GM19240 (cell line): ENCODE results near the gene ARG2.

Experiments
- DNase-seq: peaks from one replicate; pipeline ENCODE4 v3.0.0; 2011; ENCODE audit warnings: low spot score; ENCODE audit not compliant: insufficient read length

Gene ARG2

DNA sequence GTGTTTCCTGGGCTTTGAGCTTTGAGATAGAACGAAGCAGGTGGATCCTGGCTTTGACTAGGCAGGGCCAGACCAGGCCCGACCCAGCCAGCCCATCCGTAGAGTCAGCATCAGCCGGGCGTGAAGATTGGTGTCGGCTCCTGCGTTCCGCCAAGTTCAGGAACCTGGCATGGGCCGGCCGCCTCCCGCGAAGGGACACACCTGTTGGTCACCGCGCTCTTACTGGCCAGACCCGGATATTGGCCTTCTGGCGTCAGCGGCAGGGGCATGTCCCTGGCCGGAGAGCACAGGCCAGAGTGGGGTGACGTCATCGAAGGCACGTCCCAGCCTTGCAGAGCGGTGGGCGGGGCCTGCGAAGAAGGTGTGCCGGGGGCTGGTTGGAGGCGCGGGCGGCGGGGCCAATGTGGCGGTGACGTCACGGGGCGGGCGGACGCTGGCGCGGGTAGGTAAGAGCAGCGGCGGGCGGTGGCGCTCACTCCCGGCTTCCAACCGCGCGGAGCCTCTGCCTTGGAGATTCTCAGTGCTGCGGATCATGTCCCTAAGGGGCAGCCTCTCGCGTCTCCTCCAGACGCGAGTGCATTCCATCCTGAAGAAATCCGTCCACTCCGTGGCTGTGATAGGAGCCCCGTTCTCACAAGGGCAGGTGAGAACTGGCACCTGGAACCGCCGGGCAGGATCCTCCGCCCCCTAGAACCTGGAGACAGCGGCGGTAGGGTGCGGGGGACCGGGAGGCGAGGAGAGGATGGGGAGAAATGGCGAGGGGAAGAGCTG is at the start of gene ARG2:
Gene ARG2 (plus strand): TSS at position 475 of the 771 bp plus-strand sequence. CDS start 58 bp downstream, at position 533.
- DNase-seq: peak; percentile 79

DNA sequence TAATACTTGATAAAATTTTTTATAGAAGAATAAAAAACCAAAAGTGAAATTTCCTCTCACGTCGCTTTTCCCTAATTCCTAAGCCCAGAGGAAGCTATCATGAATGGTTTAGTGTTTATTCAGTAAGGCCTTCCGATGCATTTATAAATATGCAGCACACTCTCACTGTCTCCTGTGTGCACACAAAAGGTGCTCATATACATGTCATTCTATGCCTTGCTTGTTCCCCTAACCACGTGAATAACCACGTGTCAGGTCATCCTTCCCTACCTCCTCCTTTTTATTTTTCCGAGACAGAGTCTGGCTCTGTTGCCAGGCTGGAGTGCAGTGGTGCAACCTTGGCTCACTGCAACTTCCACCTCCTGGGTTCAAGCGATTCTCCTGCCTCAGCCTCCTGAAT is 49.3 kb upstream of the ARG2 start:
- no peak for DNase-seq

DNA sequence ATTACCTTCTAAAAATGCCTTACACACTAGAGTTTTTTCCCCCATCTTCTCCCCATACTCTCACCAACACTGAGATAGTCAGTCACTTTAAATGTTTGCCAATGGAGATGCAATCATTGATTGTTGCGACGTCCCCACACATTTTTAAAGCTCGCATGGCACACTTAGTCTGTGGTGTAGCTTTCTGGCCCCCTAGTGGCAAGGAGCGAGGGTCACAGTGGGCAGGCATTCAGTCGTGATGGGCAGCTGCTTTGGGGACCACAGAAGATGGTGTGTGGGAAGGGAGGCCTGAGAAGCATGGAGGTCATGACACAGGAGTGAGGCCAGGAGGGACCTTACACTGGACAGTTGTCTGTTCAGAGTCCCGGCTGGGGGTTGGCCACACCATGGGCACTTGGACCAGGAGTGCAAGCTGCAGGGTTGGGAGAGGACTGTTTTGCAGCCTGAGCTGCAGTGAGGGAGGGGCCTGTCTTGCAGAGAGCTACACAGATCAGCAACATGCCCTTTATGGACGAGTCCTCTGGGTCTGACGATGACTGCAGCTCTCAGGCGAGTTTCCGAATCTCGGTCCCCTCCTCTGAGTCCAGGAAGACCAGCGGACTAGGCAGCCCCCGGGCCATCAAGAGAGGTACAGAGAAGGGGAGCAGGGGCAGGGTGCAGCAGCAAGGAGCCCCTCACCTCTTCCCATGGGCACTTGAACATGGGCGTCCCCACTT is 48.3 kb upstream of the ARG2 start:
- DNase-seq: peak; percentile 55

DNA sequence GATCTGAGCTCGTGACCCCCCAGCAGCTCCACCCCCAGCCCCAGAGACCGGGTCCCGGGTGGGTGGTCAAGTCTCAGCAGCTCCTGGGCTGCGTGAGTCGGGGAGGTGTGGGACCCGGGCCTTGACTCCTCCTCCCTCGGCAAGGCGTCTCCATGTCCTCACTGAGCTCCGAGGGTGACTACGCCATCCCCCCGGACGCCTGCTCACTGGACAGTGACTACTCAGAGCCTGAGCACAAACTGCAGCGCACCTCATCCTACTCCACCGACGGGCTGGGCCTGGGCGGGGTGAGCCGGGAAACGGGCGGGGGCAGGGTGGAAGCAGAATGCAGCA is 47.8 kb upstream of the ARG2 start:
- DNase-seq: no peak

DNA sequence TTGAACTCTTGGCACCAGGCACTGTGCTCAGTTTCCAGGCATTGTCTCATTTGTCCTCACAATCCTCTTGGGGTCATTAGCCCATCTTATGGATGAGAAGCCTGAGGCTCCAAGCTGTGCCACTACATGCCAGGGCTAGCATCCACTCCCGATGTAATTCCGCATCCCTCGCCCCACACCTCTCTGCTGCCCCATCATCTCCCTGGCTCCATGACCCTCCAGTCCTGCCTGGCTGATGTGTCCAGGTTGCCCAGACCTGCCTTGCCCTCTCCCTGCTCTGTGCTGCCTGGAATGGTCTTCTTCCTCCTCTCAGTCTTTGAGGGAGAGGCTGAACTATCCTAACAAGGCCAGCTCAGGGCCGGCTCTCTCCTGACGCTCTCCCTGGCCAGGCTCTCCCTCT is 47.1 kb upstream of the ARG2 start:
- DNase-seq: no peak

DNA sequence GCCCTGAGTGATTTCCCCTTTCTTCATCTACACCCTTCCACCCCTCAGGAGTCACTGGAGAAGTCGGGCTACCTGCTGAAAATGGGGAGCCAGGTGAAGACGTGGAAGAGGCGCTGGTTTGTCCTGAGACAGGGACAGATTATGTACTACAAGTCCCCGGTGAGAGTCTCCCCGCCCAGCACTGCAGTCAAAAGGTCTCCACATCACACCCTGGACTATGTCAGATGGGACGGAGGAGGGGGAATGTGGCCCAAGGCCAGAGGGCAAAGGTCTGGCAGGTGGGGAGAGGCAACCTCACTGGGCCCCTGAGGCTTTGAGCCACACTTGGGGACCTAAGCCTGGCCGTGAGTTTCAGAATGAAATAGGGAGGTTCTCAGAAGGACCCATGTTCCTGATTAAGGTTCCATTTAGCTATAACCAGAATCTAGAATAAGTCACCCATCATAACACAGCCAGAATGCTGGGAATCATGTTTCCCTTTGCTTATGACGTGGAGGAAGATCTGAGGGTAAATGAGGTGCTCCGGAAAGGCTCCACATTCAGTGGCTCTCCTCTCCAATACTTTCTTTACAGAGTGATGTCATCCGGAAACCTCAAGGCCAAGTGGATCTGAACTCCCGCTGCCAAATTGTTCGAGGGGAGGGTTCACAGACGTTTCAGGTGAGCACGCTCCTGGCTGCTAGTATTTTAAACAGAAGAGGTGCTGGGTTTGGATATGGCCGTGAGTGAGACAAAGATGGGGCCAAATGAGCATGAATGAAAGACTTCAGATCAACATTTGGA is 46.3 kb upstream of the ARG2 start:
- no peak for DNase-seq

DNA sequence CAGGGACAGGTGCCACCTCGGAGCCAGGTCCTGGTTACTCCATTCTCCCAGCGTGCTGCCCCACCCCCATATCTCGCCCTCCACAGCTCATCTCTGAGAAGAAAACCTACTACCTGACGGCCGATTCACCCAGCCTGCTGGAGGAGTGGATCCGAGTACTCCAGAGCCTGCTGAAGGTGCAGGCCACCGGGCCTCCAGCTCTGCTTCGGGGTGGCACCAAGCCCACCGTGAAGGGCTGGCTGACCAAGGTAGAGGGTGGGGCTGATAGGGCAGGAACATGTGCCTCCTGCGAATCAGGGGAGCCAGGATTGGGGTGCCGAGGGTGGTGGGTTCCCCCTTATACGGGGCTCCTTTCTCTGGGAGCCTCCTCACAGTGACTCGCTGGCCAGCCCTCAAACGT is 45.6 kb upstream of the ARG2 start:
- DNase-seq: no peak

DNA sequence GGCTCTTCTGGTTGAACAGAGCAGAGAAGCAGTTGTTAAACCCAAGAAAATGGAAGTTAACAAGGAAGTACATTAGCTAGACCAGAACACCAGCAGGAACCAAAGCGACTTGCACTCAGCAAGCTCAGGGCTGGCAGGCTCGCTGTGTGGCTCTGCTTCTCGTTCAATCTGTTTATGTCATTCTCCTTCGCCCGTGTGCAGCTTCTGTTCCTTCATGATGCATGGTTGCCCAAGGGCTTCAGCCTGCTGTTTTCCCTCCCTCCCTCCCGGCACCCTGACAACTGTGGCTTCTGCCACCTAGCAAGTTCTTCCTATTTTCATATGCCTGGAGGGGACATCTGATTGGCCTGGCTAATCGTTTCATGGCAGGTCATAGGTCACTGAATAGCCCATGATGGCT is 44.9 kb upstream of the ARG2 start:
- no peak for DNase-seq

DNA sequence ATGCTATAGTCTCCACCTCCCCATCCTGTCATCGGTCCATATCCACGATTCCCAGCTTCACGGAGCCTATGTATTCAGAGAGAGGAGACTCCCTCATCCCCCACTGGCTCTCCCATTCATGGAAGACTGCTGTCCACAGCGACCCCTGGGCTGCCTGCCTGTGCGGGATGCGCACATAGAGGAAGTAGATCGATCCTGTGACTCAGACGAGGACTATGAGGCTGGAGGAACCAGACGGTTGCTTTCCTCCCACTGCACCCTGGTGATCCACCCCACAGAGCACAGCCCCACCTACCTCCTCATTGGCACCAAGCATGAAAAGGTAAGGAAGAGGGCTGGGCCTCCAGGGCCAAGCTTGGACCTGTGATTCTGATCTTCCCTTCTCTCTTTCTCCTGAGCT is 44.0 kb upstream of the ARG2 start:
- DNase-seq: no peak

DNA sequence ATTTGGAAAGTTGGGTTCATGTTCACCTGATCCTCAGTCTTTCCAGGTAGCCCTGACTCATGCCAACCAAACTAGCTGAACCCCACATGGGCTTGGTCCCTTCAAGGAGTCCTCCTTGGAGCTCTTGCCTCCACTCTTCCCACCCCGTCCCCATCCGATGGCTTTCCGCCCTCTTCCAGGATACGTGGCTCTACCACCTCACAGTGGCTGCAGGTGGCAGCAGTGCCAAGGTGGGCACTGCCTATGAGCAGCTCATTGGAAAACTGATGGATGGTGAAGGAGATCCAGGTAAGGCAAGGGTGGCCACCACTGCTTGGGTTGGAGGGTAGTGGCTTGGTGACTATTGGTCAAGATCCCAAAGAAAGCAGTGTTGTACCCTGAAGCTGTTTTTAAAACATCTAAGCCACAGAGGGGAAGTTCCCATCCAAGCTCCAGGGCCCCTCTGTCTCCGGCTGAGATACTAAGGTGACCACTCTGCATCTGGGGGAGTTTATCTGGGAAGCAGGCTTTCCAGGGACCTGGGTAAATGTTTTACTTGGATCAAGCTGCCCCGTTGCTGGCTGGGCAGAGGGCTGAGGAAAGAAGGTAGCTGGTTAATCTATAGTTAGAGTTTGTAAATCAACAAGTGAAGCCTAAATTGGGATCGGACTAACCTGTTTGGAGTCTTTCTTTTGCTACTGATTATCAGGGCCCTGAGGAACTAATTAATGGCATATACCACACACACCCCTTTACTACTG is 43.3 kb upstream of the ARG2 start:
- no peak for DNase-seq

DNA sequence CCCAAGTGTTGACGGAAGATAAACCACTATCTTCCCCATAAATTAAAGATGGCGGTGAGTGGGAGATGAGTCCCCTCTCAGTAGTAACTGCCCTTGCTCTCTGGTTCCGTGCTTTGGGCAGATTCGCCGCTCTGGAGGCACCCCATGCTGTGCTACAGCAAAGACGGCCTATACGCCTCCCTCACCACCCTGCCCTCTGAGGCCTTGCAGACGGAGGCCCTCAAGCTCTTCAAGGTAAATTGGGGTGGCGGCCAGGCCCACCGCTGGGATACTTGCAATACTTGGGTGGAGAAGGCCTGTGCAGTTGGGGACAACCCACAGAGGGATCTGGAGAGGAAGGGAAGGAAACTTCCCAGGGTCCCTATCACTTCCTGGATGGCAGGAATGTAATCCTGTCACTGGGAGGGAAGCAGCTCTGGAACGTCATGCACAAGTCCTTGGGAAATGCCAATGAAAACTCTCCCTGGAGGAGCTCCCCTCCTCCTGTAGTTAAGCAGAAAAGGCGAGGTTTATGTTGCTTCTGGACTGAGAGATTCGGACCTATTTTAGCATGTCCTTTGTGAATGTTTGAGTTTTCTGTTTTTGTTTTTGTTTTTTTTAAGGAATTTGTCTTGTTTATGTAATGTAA is 42.4 kb upstream of the ARG2 start:
- DNase-seq: no peak

DNA sequence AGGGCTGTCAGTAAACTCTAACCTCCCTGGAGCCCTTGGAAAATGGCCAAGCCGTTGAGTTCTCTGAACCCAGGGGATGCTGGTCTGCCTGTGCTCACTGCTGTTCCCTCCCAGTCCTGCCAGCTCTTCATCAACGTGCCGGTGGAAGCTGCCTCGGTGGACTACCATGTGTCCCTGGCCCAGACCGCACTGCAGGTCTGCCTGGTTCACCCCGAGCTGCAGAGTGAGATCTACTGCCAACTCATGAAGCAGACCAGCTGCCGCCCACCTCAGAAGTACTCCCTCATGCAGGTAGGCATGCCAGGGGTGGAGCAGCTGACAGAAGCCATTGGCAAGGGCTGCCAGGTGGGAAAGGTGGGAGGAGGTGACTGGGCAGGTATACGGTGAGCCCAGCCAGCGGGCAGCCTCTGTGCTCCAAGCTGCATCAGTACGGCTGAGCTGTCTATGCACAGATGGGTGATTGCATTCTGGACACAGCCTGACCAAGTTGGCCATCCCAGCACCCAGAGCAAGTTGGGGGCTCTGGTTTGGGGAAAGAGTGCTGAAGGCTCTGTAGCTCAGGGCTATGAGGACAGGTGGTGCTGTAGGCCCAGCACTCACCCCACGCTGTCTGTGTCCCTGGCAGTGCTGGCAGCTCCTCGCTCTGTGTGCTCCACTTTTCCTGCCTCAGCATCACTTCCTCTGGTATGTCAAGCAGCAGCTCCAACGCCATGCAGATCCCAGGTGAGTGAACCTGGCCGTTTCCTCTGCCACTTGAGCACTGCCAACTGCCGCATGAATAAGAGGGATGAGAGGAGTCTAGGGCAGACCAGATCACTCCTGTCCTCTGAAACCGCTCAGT is 41.6 kb upstream of the ARG2 start:
- DNase-seq: no peak

DNA sequence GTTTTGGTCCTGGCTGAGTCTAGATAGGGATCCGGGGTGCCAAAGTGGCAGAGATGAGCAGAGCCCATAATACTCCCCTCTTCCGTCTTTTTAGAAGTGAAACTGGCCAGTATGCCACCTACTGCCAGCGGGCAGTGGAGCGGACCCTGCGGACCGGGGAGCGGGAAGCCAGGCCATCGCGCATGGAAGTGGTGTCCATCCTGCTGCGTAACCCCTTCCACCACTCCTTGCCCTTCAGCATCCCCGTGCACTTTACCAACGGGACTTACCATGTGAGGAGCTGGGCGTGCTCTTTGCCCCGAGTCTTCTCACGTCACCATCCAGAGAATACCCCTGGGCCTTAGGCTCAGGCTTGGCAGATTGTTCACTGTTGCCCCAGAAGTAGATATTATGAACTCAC is 40.7 kb upstream of the ARG2 start:
- no peak for DNase-seq

DNA sequence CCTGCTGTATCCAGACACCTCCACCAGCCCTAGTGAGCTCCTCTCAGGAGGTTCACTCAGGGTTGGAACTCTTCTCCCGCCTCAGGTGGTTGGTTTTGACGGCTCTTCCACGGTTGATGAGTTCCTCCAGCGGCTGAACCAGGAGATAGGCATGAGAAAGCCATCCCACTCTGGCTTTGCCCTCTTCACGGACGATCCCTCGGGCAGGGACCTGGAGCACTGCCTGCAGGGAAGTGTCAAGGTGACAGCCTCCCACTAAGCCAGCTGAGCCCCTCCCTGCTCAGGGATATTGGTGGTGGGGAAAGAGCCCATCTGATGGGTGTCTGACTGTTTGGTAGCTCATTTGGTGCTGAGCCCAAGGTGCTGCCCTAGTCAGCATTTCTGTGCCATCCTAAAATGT is 40.1 kb upstream of the ARG2 start:
- no peak for DNase-seq

DNA sequence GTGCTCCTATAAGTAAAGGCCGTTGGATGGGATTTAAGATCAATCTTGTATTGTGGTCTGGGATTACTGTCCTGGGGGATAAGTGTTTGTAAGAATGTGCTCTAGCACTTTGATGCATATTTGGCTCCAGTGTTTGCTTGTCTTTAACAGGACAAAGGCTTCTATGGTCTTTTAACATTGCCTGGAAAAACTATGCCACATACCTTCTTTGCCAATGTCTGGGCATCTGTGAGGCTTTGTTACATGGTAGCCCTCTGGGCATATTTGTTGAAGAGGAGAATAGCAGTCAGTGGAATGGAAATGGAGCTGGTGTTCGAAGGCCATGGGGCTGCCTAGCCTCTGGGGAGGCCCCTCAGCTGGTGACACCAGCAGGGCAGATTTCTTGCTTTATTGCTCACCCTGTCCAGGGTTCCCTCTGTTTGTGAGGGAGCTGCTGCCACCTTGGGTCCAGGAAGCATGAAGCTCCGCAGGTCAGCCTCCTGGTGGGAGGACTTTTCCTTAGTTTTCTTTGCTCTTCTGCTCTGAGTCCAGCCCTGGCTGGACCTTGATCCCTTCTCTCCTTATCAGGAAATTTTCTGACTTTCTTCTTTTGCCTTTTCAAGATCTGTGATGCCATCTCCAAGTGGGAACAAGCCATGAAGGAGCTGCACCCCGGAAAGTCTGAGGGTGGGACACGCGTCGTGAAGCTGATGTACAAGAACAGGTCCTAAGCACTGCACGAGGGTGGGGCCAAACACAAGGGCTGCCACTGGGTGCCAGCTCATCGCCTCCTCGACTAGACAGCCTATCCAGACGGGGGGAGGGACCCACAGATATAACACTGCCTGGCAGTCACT is 39.2 kb upstream of the ARG2 start:
- DNase-seq: no peak

DNA sequence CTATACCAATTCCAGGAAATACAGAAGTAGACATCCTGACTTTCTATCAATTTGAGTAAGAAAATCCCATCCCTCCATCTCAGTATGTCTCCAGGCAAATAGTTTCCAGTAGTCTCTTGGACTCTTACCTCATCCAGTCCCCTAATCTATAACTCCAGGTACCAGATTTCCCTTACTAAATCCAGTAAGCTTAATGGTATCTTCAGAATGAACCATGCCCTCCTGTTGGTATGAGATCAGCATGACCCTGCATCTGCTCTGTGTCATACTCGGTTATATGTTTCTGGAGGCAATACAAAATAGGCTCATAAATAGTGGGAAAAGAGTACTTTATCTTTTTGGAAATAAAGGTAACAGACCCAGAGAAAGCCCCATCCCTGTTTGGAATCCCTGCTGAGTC is 38.1 kb upstream of the ARG2 start:
- DNase-seq: no peak

DNA sequence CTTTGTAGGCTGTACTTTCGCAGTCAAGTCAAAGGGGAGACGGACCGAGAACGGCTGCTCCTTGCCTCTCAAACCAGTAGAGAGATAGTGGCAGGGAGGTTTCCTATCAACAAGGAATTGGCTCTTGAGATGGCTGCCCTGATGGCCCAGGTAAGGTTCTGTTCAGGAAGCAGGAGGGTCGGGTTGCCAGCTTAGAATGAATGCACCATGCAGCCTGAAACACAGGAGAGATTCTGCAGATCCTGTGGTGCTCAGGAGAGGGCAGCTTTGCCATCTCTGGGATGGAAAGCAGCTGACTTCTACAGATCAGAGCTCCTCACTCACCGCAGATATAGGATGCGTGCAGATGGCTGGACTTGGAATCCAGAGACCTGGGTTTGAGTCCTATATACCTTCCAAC is 37.7 kb upstream of the ARG2 start:
- DNase-seq: no peak

DNA sequence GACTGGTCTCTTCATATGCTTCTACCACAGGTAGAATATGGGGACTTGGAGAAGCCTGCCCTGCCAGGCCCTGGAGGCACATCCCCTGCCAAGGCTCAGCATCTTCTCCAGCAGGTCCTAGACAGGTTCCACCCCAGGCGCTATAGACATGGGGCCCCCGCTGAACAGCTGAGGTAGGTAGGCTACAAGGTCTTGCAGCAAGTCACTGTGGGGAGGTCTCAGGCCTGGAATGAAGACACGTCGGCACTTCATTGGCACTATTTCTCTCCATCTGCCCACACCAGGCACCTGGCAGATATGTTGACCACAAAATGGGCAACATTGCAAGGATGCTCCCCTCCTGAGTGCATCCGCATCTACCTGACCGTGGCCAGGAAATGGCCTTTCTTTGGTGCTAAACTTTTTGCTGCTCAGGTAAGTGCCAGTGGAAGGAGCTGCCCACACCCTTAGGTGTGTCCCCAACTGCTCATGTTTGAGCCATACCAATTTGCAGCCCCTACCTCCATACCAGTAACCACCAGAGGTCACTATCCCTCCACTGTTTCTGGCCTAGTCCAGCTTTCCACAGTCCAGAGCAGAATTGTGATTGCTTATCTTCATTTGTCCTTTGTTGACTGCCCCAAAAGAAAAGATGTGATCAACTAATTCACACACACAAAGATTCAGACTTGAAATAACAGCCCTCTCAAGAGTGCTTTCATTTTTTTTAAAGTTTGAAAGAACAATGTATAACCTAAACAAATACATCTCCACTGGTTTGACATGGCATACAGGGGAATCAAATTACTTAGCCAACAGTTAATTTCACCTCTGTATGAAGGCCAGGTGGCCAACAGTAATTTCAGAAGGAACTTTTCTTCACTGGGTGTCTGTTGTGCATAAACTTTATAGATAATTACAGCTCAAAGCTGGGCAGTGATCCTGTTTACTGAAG is 35.7 kb upstream of the ARG2 start:
- peak; percentile 64 for DNase-seq
